WTC11 (cell line): ENCODE measurements around the gene ST6GALNAC3.

Experiments used
- CDX4 ChIP-seq: fragments of 250-450 bp; sonication (Bioruptor Pico); IDR thresholded peaks from 2 replicates; pipeline ENCODE4 v1.9.0; 2021; ENCODE audit warnings: moderate library complexity, mild to moderate bottlenecking, inconsistent platforms, borderline replicate concordance
- CTCF ChIP-seq: fragments of 200-600 bp; IDR thresholded peaks from 2 replicates; pipeline ENCODE4 v1.8.0; 2022; ENCODE audit warnings: antibody characterized with exemption
- GABPB1 ChIP-seq: sonication (generic); formaldehyde crosslinking; IDR thresholded peaks from 2 replicates; pipeline ENCODE4 v1.8.1; 2023; ENCODE audit warnings: mild to moderate bottlenecking, missing genetic modification reagents
- MAX ChIP-seq: sonication (generic); formaldehyde crosslinking; IDR thresholded peaks from 2 replicates; pipeline ENCODE4 v1.8.0; 2022; ENCODE audit warnings: mild to moderate bottlenecking, missing genetic modification reagents

- no peak for TF ChIP-seq CTCF
- TF ChIP-seq MAX (CRISPR knock-in tag) = no peak
- TF ChIP-seq GABPB1 (CRISPR knock-in tag) = no peak
- TF ChIP-seq CDX4 = no peak
These were observed 420.3 kb downstream of the ST6GALNAC3 start for GRCh38 chr1:76494807-76495206.
